ENCODE measurements around the gene DNM3. TPM values are rescaled to one million over a fixed set of nuclear protein-coding genes. Genes with fewer than 3 reads are reported as not detected.

DNM3 gene
- total and polyA plus RNA-seq, 2 of the 8 experiments (the other 6 are each of a cell fraction or from before 2014, with no cell fraction given) = 2.0 to 8.5 TPM

DNA sequence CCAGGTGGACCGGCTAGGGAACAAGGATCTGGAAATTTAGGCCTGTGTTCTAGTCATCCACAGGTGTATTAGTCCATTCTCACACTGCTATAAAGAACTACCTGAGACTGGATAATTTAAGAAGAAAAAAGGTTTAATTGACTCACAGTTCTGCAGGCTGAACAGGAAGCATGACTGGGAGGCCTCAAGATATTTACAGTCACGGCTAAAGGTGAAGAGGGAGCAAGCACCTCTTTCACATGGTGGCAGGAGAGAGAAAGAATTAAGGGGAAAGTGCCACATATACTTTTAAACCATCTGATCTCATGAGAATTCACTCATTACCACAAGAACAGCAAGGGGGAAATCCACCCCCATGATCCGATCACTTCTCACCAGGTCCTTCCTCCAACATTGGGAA lies 404.5 kb downstream of the DNM3 start:
- H3K18ac ChIP-seq (ENCODE audit: extremely low read depth, low read length) = no peak overlapping the region
- no peak overlapping the region for H3K23ac ChIP-seq (ENCODE audit: insufficient read length)
- no peak overlapping the region for H4K91ac ChIP-seq (replicated peaks; ENCODE audit: insufficient read length, low read length)
- ChIA-PET POLR2A (ENCODE audit: partially characterized antibody) (no interaction called here), CTCF (ENCODE audit: partially characterized antibody) (interaction anchor here (0.6 to 1.4 kb wide), 4 partner anchors 10 to 251 kb away, joined by 3 to 4 read pairs (median 4); no protein-coding TSS in a partner anchor)
- FAIRE-seq (no peak), DNase-seq (ENCODE audit: low read depth in 1 of 2, low spot score in 2 of 2) (no peak)
- H2BK20ac ChIP-seq (ENCODE audit: low read length) = no peak overlapping the region
- H3K4me3 ChIP-seq (ENCODE audit: extremely low read depth in 1 of 4, insufficient read depth in 2 of 4, low read depth in 3 of 4, low read length in 4 of 4) = no peak overlapping the region
- no peaks in the 10 kb centered on the region for H3K23me2 ChIP-seq (ENCODE audit: low read depth, low read length)
- H3K9ac ChIP-seq (replicated peaks in 1 of 4; ENCODE audit: extremely low read depth in 1 of 4, low read depth in 3 of 4, low read length in 3 of 4) = no peak overlapping the region
- no peak overlapping the region for H3K4me2 ChIP-seq (ENCODE audit: insufficient read depth in 1 of 2, low read depth in 2 of 2, low read length in 2 of 2)
- no peak overlapping the region for H3K4ac ChIP-seq (replicated peaks; ENCODE audit: insufficient read length, low read depth, low read length)
- H3K14ac ChIP-seq (ENCODE audit: insufficient read length) = no peak overlapping the region
- H4K20me1 ChIP-seq (replicated peaks in 1 of 2; ENCODE audit: control insufficient read depth in 1 of 2, insufficient read depth in 2 of 2, low read length in 2 of 2) = no peaks in the 10 kb centered on the region
- H3K79me1 ChIP-seq (ENCODE audit: low read depth, low read length) = no peaks in the 10 kb centered on the region
- no peak overlapping the region for H2BK15ac ChIP-seq (ENCODE audit: low read length)
- no peak overlapping the region for H2AFZ ChIP-seq (ENCODE audit: low read length)
- no peak overlapping the region for H3K27ac ChIP-seq (ENCODE audit: low read depth, low read length)
- H2AK5ac ChIP-seq (ENCODE audit: low read depth, low read length) = no peak overlapping the region
- no peaks in the 10 kb centered on the region for H3K4me1 ChIP-seq (replicated peaks in 1 of 4; ENCODE audit: control insufficient read depth in 3 of 4, insufficient read depth in 4 of 4, low read length in 3 of 4)
- H4K5ac ChIP-seq (ENCODE audit: insufficient read length, low read depth, low read length) = no peak overlapping the region
- no peaks in the 10 kb centered on the region for H3K27me3 ChIP-seq (replicated peaks in 1 of 4; ENCODE audit: control insufficient read depth in 3 of 4, extremely low read depth in 1 of 4, insufficient read depth in 3 of 4, low read length in 3 of 4)
- no peaks in the 10 kb centered on the region for H3K79me2 ChIP-seq (ENCODE audit: control insufficient read depth in 1 of 2, insufficient read depth in 2 of 2, low read length in 2 of 2)
- H2BK5ac ChIP-seq (ENCODE audit: low read depth, low read length) = no peak overlapping the region
- no peaks in the 10 kb centered on the region for H3K9me3 ChIP-seq (ENCODE audit: insufficient read depth in 2 of 2, low read depth in 1 of 2, low read length in 1 of 2)
- H2BK12ac ChIP-seq (ENCODE audit: low read depth, low read length) = no peak overlapping the region
- H2BK120ac ChIP-seq (replicated peaks; ENCODE audit: low read depth, low read length) = no peak overlapping the region
- H3K56ac ChIP-seq (replicated peaks; ENCODE audit: insufficient read length, low read depth, low read length) = no peak overlapping the region
- whole genome bisulfite sequencing, 2 experiments (ENCODE audit: extremely low coverage in 1 of 2, insufficient coverage in 1 of 2, insufficient read length in 1 of 2, insufficient replicate concordance in 2 of 2, low coverage in 1 of 2, low lambda C conversion rate in 2 of 2, missing lambda C conversion rate in 1 of 2) = 60% methylated on average over 3 of the region's 3 CpGs; no CpG with 5 or more reads in 1 of the 2 experiments
- H3K36me3 ChIP-seq (ENCODE audit: control insufficient read depth in 2 of 4, insufficient read depth in 4 of 4, low read length in 3 of 4) = no peaks in the 10 kb centered on the region
- H4K8ac ChIP-seq (ENCODE audit: extremely low read depth, insufficient read depth, low read length) = no peak overlapping the region
- TF ChIP-seq JUND (IDR thresholded peaks at IDR 0.05; ENCODE audit: low read length) (no peak), CBX5 (IDR thresholded peaks at IDR 0.05; ENCODE audit: low read depth, low read length) (no peak), TAF7 (optimal IDR thresholded peaks at IDR 0.05; ENCODE audit: borderline replicate concordance, low read depth, low read length) (no peak), EZH2 (IDR thresholded peaks at IDR 0.05; ENCODE audit: low read depth, low read length, severe bottlenecking) (no peak), NANOG (IDR thresholded peaks at IDR 0.05; ENCODE audit: insufficient read depth, low read depth, low read length, poor library complexity, severe bottlenecking) (no peak), CHD2 (IDR thresholded peaks at IDR 0.05; ENCODE audit: low read length) (no peak), PHF8 (conservative IDR thresholded peaks at IDR 0.05; ENCODE audit: low read depth, low read length) (no peak), GTF2F1 (IDR thresholded peaks at IDR 0.05; ENCODE audit: borderline replicate concordance, low read depth, low read length) (no peak), EP300 (IDR thresholded peaks at IDR 0.05; ENCODE audit: borderline replicate concordance in 1 of 2, low read depth in 2 of 2, low read length in 2 of 2) (no peak), POLR2AphosphoS5 (IDR thresholded peaks at IDR 0.05; ENCODE audit: low read depth, low read length) (no peak), GABPA (IDR thresholded peaks at IDR 0.05; ENCODE audit: borderline replicate concordance, insufficient read depth, low read length) (no peak), MAFK (IDR thresholded peaks at IDR 0.05; ENCODE audit: low read depth, low read length) (no peak), KDM4A (IDR thresholded peaks at IDR 0.05; ENCODE audit: low read depth, low read length, severe bottlenecking) (no peak), FOSL1 (IDR thresholded peaks at IDR 0.05; ENCODE audit: insufficient read depth, low read depth, low read length) (no peak)

Measured in H1 (cell line).